Esophagus squamous epithelium (tissue), 5 donors: ENCODE measurements around the gene LAMP1. TPM values are rescaled to one million over a fixed set of nuclear protein-coding genes. Genes with fewer than 3 reads are reported as not detected.
A peak's percentile ranks its signal among the peaks of the same experiment; 100 is the strongest.
"Not testable (repeated sequence)": the region's sequence is repeated elsewhere in the genome, so short reads cannot be mapped to it uniquely, and the experiment has no call there.

Experiments
- DNase-seq: peaks from one replicate; lab custom pipeline; 2025; lab: John Stamatoyannopoulos, UW
- H3K27ac ChIP-seq, 4 donors: fragments of 200-600 bp; sonication (generic); one replicate each; pipeline ENCODE4 v1.5.1; 2016 to 2019; ENCODE audit warnings: mild to moderate bottlenecking in 1 of 4
- H3K27me3 ChIP-seq, 4 donors: fragments of 200-600 bp; sonication (generic); 1 replicate in 3 of 4; 2 replicates in 1 of 4; pipeline versions ENCODE4 v1.5.1 to v1.6.0; 2017 to 2021; ENCODE audit warnings: antibody characterized with exemption in 1 of 4
- H3K36me3 ChIP-seq, 3 donors: fragments of 200-600 bp; sonication (generic); one replicate each; pipeline ENCODE4 v1.5.1; 2016 to 2019
- H3K4me1 ChIP-seq, 3 donors: fragments of 200-600 bp; sonication (generic); one replicate each; pipeline ENCODE4 v1.5.1; 2017 to 2019
- H3K4me3 ChIP-seq, 4 donors: fragments of 200-600 bp; sonication (generic); 1 replicate in 3 of 4; 2 replicates in 1 of 4; pipeline ENCODE4 v1.5.1; 2016 to 2019; ENCODE audit warnings: mild to moderate bottlenecking in 2 of 4, moderate library complexity in 1 of 4
- H3K9me3 ChIP-seq, 3 donors: fragments of 200-600 bp; sonication (generic); one replicate each; pipeline ENCODE4 v1.5.1; 2016 to 2019
- CTCF ChIP-seq, 6 experiments: fragments of 450-650 bp in 4 of 6; fragments of 200-600 bp in 2 of 6; sonication (generic) in 2 of 6; IDR thresholded peaks; one replicate each; pipeline ENCODE4 v1.5.1; 2016 to 2019; ENCODE audit warnings: antibody characterized with exemption in 6 of 6, mild to moderate bottlenecking in 4 of 6, moderate library complexity in 4 of 6
- POLR2A ChIP-seq, 4 donors: fragments of 450-650 bp; IDR thresholded peaks; one replicate each; pipeline ENCODE4 v1.6.1; 2017; ENCODE audit warnings: antibody characterized with exemption in 4 of 4, mild to moderate bottlenecking in 4 of 4, moderate library complexity in 3 of 4
- WGBS, 2 donors: methylation state at CpG; one replicate each; pipeline ENCODE4 v1.1.5; 2018; 5-methylcytosine and 5-hydroxymethylcytosine counted together
- intact Hi-C: fragments of 100-400 bp; cut with DNase I; formaldehyde crosslinking; loops from one replicate; pipeline ENCODE4 v1.15.0; 2022
- total RNA-seq, 4 donors: library from RNA; depleted of rRNA; stranded (reverse); fragments of >200 nt; gene quantifications; one replicate each; pipeline ENCODE4 v1.1.0, GENCODE V29; 2016
- donor health status: DM: yes; HTN: yes; CAD: no.

The LAMP1 gene
- total RNA-seq, 4 donors from 2014 or later = 95.4 to 153 (median 123) TPM

GRCh38 chr13:113364901-113365582, 68.0 kb downstream of the LAMP1 start:
- H3K36me3 ChIP-seq = peaks cover 0 to 9% (median 0%) of the 10 kb centered on the region in 3 donors
- TF ChIP-seq POLR2A (IDR thresholded peaks at IDR 0.05) (no peak), CTCF (IDR thresholded peaks at IDR 0.05) (no peak)
- DNase-seq = no peak

GRCh38 chr13:113365583-113365970, 68.5 kb downstream of the LAMP1 start:
- peaks cover 0 to 37% (median 3%) of the 10 kb centered on the region in 3 donors for H3K4me1 ChIP-seq
- WGBS, 2 donors = 92 to 94% methylated on average over 10 to 16 of the region's 22 CpGs
- H3K9me3 ChIP-seq = no peaks in the 10 kb centered on the region
- intact Hi-C loops = no loop called here
- DNase-seq = no peak
- H3K27ac ChIP-seq = no peak overlapping the region
- no peak for TF ChIP-seq POLR2A (IDR thresholded peaks at IDR 0.05)
- no peak for TF ChIP-seq CTCF (IDR thresholded peaks at IDR 0.05)
- H3K4me3 ChIP-seq = no peak overlapping the region
- peaks cover 0 to 29% (median 0%) of the 10 kb centered on the region in 4 donors for H3K27me3 ChIP-seq
- H3K36me3 ChIP-seq = peaks cover 0 to 3% (median 0%) of the 10 kb centered on the region in 3 donors

More at GRCh38 chr13:113364901-113365582, 68.0 kb downstream of the LAMP1 start:
- WGBS, 2 donors = 76 to 93% methylated on average over 9 to 21 of the region's 41 CpGs
- Histone ChIP-seq H3K9me3 (no peaks in the 10 kb centered on the region), H3K4me3 (peak overlapping the region; percentile 35 to 84 (median 59)), H3K27ac (peak overlapping the region; percentile 5 to 82 (median 78)), H3K27me3 (peaks cover 0 to 29% (median 0%) of the 10 kb centered on the region in 4 donors), H3K4me1 (peaks cover 0 to 37% (median 3%) of the 10 kb centered on the region in 3 donors)
- intact Hi-C loops = no loop called here

GRCh38 chr13:113365971-113366588, 69.0 kb downstream of the LAMP1 start:
- WGBS, 2 donors = 80 to 83% methylated on average over 1 to 7 of the region's 9 CpGs
- intact Hi-C loops = no loop called here
- Histone ChIP-seq H3K27ac (no peak overlapping the region), H3K36me3 (no peaks in the 10 kb centered on the region), H3K4me1 (peaks cover 0 to 37% (median 3%) of the 10 kb centered on the region in 3 donors), H3K27me3 (peaks cover 0 to 29% (median 0%) of the 10 kb centered on the region in 4 donors), H3K9me3 (no peaks in the 10 kb centered on the region), H3K4me3 (no peak overlapping the region)
- DNase-seq = no peak
- TF ChIP-seq POLR2A (IDR thresholded peaks at IDR 0.05) (no peak), CTCF (IDR thresholded peaks at IDR 0.05) (no peak)

GRCh38 chr13:113367020-113367560, 70.1 kb downstream of the LAMP1 start:
- peaks cover 0 to 29% (median 3%) of the 10 kb centered on the region in 3 donors for H3K4me1 ChIP-seq
- WGBS, 2 donors = 69 to 71% methylated on average over 8 to 13 of the region's 15 CpGs
- no peaks in the 10 kb centered on the region for H3K9me3 ChIP-seq
- no peak overlapping the region for H3K27ac ChIP-seq
- TF ChIP-seq CTCF (IDR thresholded peaks at IDR 0.05) = no peak
- H3K27me3 ChIP-seq = peaks cover 0 to 29% (median 0%) of the 10 kb centered on the region in 4 donors
- DNase-seq = no peak
- H3K36me3 ChIP-seq = no peaks in the 10 kb centered on the region
- intact Hi-C loops = no loop called here
- H3K4me3 ChIP-seq = no peak overlapping the region

- no peak for TF ChIP-seq POLR2A (IDR thresholded peaks at IDR 0.05)
- TF ChIP-seq CTCF (IDR thresholded peaks at IDR 0.05) = no peak
- no peak overlapping the region for H3K27ac ChIP-seq
- no peaks in the 10 kb centered on the region for H3K36me3 ChIP-seq
- H3K4me3 ChIP-seq = no peak overlapping the region
- 45 to 60% methylated on average over 5 to 6 of the region's 6 CpGs for WGBS, 2 donors
- H3K27me3 ChIP-seq = peaks cover 0 to 28% (median 0%) of the 10 kb centered on the region in 4 donors
- H3K9me3 ChIP-seq = no peaks in the 10 kb centered on the region
- intact Hi-C loops = no loop called here
- H3K4me1 ChIP-seq = peaks cover 0 to 23% (median 3%) of the 10 kb centered on the region in 3 donors
- no peak for DNase-seq
Observed at GRCh38 chr13:113367771-113368170, 70.7 kb downstream of the LAMP1 start.

GRCh38 chr13:113368353-113368752, 71.3 kb downstream of the LAMP1 start:
- H3K4me3 ChIP-seq, H3K36me3 ChIP-seq, DNase-seq, H3K9me3 ChIP-seq, H3K27ac ChIP-seq, intact Hi-C loops: not testable (repeated sequence)
- H3K27me3 ChIP-seq = peaks cover 0 to 22% (median 0%) of the 10 kb centered on the region in 4 donors
- 90 to 91% methylated on average over 6 of the region's 6 CpGs for WGBS, 2 donors
- H3K4me1 ChIP-seq = peaks cover 0 to 17% (median 0%) of the 10 kb centered on the region in 3 donors
